Liver (tissue), 3 donors: ENCODE measurements around the gene PRELID2.

Source experiments
- CTCF ChIP-seq: fragments of 150-350 bp; IDR thresholded peaks from 2 replicates; pipeline ENCODE4 v1.5.1; 2017; ENCODE audit warnings: improper control_type of control experiment, low read depth, low read length; ENCODE audit not compliant: missing input control
- EGR1 ChIP-seq, 2 donors: IDR thresholded peaks; 2 replicates each; pipeline ENCODE4 v1.6.1; 2016 to 2018; ENCODE audit warnings: antibody characterized with exemption in 2 of 2, low read depth in 2 of 2
- GABPA ChIP-seq, 2 donors: IDR thresholded peaks in 1 of 2; conservative IDR thresholded peaks in 1 of 2; 2 replicates each; pipeline ENCODE4 v1.6.1; 2016; ENCODE audit warnings: antibody characterized with exemption in 2 of 2, mild to moderate bottlenecking in 1 of 2, moderate library complexity in 1 of 2
- HNF4G ChIP-seq: IDR thresholded peaks from 2 replicates; pipeline ENCODE4 v1.6.1; 2016; ENCODE audit warnings: antibody characterized with exemption
- MAX ChIP-seq: IDR thresholded peaks from 2 replicates; pipeline ENCODE4 v1.6.1; 2016; ENCODE audit warnings: antibody characterized with exemption
- NR2F2 ChIP-seq: IDR thresholded peaks from 2 replicates; pipeline ENCODE4 v1.6.1; 2016; ENCODE audit warnings: antibody characterized with exemption
- RAD21 ChIP-seq, 2 donors: IDR thresholded peaks; 2 replicates each; pipeline ENCODE4 v1.6.1; 2016; ENCODE audit warnings: antibody characterized with exemption in 2 of 2, mild to moderate bottlenecking in 2 of 2
- SP1 ChIP-seq: IDR thresholded peaks from 2 replicates; pipeline ENCODE4 v1.6.1; 2018; ENCODE audit warnings: antibody characterized with exemption, mild to moderate bottlenecking
- TAF1 ChIP-seq: conservative IDR thresholded peaks from 2 replicates; pipeline ENCODE4 v1.6.1; 2016; ENCODE audit warnings: antibody characterized with exemption, mild to moderate bottlenecking
- YY1 ChIP-seq: IDR thresholded peaks from 2 replicates; pipeline ENCODE4 v1.6.1; 2016; ENCODE audit warnings: antibody characterized with exemption, mild to moderate bottlenecking
- TF ChIP-seq, protein P1 (sequence below): IDR thresholded peaks from 2 replicates; pipeline ENCODE4 v1.6.1; 2016; ENCODE audit warnings: antibody characterized with exemption
- TF ChIP-seq, protein P2 (sequence below): IDR thresholded peaks from 2 replicates; pipeline ENCODE4 v1.6.1; 2016; ENCODE audit warnings: antibody characterized with exemption
- donor health status: healthy.
- donor health status: healthy.

DNA sequence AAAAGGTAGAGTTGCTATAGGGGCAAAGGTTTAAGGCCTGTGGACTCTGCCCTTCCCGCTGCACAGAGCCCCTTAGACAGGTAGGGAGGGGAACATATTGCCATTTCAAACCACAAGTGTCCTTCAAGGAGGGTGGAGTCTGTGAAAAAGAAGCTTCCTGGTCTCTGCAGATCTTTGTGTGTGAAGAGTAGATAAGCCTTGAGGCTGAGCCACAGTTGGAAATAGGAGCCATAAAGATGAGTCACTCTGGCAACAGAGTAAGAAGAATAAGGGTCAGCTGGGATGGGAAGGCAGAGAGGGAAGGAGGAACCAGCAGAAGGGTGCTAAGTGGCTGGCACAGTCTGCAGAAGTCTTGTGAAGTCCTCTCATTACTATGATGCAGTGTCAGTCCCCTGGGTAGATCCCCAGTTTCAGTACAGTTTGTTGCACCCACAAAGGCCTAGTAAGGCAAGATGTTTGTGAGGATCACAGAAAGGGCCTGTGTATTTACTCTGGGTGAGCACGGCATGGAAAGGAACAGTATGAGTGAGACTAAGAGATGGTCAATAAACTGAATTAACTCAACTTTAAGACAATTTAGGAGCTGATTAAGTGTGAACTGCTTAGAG, 19.6 kb upstream of the PRELID2 start:
- TF ChIP-seq GABPA (IDR thresholded peaks at IDR 0.05 in 1 of 2, conservative IDR thresholded peaks at IDR 0.05 in 1 of 2) (no peak), CTCF (no peak), RAD21 (IDR thresholded peaks at IDR 0.05) (no peak), HNF4G (no peak), YY1 (no peak), SP1 (no peak), EGR1 (IDR thresholded peaks at IDR 0.05; ENCODE audit: low read depth in 2 of 2) (no peak), TAF1 (no peak), NR2F2 (no peak), MAX (no peak)
- TF ChIP-seq, protein P1, sequence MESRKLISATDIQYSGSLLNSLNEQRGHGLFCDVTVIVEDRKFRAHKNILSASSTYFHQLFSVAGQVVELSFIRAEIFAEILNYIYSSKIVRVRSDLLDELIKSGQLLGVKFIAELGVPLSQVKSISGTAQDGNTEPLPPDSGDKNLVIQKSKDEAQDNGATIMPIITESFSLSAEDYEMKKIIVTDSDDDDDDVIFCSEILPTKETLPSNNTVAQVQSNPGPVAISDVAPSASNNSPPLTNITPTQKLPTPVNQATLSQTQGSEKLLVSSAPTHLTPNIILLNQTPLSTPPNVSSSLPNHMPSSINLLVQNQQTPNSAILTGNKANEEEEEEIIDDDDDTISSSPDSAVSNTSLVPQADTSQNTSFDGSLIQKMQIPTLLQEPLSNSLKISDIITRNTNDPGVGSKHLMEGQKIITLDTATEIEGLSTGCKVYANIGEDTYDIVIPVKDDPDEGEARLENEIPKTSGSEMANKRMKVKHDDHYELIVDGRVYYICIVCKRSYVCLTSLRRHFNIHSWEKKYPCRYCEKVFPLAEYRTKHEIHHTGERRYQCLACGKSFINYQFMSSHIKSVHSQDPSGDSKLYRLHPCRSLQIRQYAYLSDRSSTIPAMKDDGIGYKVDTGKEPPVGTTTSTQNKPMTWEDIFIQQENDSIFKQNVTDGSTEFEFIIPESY, result no peak
- TF ChIP-seq, protein P2, sequence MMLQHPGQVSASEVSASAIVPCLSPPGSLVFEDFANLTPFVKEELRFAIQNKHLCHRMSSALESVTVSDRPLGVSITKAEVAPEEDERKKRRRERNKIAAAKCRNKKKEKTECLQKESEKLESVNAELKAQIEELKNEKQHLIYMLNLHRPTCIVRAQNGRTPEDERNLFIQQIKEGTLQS, result no peak
